ENCODE measurements around the gene SPEF2. TPM values are rescaled to one million over a fixed set of nuclear protein-coding genes. Genes with fewer than 3 reads are reported as not detected.

The SPEF2 gene
- total RNA-seq, 2 donors from 2014 or later: 2.4 to 7.9 TPM

DNA sequence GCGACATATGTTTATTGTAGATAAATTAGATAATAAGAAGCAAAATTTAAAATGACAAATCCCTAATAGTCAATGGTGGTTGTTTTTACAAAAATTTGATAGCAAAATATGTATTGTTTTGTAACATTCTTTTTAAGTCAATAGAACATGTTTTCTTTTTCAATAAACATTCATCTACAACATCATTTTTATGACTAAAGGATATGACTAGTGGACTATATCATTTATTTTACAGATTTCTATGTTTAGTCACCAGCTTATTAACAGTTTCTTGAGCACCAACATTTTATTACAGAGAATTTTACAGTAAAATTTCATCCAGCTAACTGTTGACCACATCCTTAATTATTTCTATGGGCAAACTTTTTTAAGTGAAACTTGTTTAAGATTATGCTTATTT is 124.3 kb downstream of the SPEF2 start:
- TF ChIP-seq POLR2A (IDR thresholded peaks at IDR 0.05): no peak
- TF ChIP-seq POLR2AphosphoS5 (IDR thresholded peaks at IDR 0.05): no peak
- TF ChIP-seq CTCF (IDR thresholded peaks at IDR 0.05): no peak
- Histone ChIP-seq H3K9me3 (no peaks in the 10 kb centered on the region), H3K4me3 (no peak overlapping the region), H3K4me1 (replicated peaks) (no peaks in the 10 kb centered on the region), H3K27me3 (replicated peaks; ENCODE audit: insufficient read depth) (no peaks in the 10 kb centered on the region), H3K36me3 (no peaks in the 10 kb centered on the region), H3K27ac (no peak overlapping the region)
- 88% methylated on average over 1 of the region's 1 CpG for WGBS
- intact Hi-C loops (cut with DNase I): no loop called here
- DNase-seq (ENCODE audit: low spot score): no peak

GRCh38 chr5:35743644-35744043 is 126.0 kb downstream of the SPEF2 start:
- intact Hi-C loops (cut with DNase I): no loop called here
- H3K36me3 ChIP-seq: no peaks in the 10 kb centered on the region
- no peaks in the 10 kb centered on the region for H3K27me3 ChIP-seq (replicated peaks; ENCODE audit: insufficient read depth)
- H3K9me3 ChIP-seq: no peaks in the 10 kb centered on the region
- H3K4me3 ChIP-seq: no peak overlapping the region
- no peak for DNase-seq (ENCODE audit: low spot score)
- no peak for TF ChIP-seq POLR2A (IDR thresholded peaks at IDR 0.05)
- no peak for TF ChIP-seq CTCF (IDR thresholded peaks at IDR 0.05)
- TF ChIP-seq POLR2AphosphoS5 (IDR thresholded peaks at IDR 0.05): no peak
- H3K27ac ChIP-seq: no peak overlapping the region
- no peaks in the 10 kb centered on the region for H3K4me1 ChIP-seq (replicated peaks)

DNA sequence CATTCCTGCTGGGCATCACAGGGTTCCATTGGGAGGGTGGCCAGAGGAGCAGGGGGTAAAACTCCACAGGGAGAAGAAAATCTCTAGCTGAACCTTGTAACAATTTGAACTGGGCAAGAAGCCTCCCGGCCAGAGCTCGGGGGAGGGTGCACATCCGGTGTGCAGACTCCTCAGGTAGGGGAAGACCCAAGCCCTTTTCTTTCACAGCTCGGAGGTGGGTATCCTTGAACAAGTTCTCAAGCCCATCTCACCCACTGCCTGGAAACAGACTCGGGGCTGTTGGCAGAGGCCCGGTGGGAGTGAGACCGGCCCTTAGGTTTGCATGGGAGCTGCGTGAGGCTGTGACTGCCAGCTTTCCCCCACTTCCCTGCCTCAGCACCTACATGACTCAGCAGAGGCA is 127.5 kb downstream of the SPEF2 start:
- Histone ChIP-seq H3K9me3 (no peaks in the 10 kb centered on the region), H3K4me1 (replicated peaks) (no peaks in the 10 kb centered on the region), H3K4me3 (no peak overlapping the region), H3K36me3 (no peaks in the 10 kb centered on the region), H3K27ac (no peak overlapping the region), H3K27me3 (replicated peaks; ENCODE audit: insufficient read depth) (no peaks in the 10 kb centered on the region)
- intact Hi-C loops (cut with DNase I): no loop called here
- no peak for TF ChIP-seq POLR2A (IDR thresholded peaks at IDR 0.05)
- no peak for TF ChIP-seq POLR2AphosphoS5 (IDR thresholded peaks at IDR 0.05)
- TF ChIP-seq CTCF (IDR thresholded peaks at IDR 0.05): no peak
- 92% methylated on average over 8 of the region's 8 CpGs for WGBS
- DNase-seq (ENCODE audit: low spot score): no peak

- intact Hi-C loops (cut with DNase I): no loop called here
- no peak for TF ChIP-seq POLR2A (IDR thresholded peaks at IDR 0.05)
- no peak for TF ChIP-seq CTCF (IDR thresholded peaks at IDR 0.05)
- TF ChIP-seq POLR2AphosphoS5 (IDR thresholded peaks at IDR 0.05): no peak
- Histone ChIP-seq H3K27ac (no peak overlapping the region), H3K27me3 (replicated peaks; ENCODE audit: insufficient read depth) (no peaks in the 10 kb centered on the region), H3K9me3 (no peaks in the 10 kb centered on the region), H3K36me3 (no peaks in the 10 kb centered on the region), H3K4me3 (no peak overlapping the region), H3K4me1 (replicated peaks) (no peaks in the 10 kb centered on the region)
- no peak for DNase-seq (ENCODE audit: low spot score)
- WGBS: 82% methylated on average over 3 of the region's 3 CpGs
Measured at GRCh38 chr5:35745660-35746059, 128.0 kb downstream of the SPEF2 start.

DNA sequence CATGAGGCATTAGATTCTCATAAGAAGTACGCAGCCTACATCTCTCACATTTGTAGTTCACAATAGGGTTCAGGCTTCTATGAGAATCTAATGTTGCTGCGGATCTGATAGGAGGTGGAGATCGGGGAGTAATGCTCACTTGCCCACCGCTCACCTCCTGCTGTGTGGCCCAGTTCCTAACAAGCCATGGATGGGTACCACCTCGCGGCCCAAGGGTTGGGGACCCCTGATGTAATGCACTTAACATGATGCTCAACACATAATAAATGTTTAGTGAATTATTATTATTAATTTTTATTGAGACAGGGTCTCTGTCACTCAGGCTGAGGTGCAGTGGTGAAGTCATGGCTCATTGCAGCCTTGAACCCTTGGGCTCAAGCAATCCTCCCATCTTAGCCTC is 134.3 kb downstream of the SPEF2 start:
- H3K4me1 ChIP-seq (replicated peaks): no peaks in the 10 kb centered on the region
- no peaks in the 10 kb centered on the region for H3K36me3 ChIP-seq
- intact Hi-C loops (cut with DNase I): no loop called here
- WGBS: 93% methylated on average over 6 of the region's 6 CpGs
- no peak overlapping the region for H3K27ac ChIP-seq
- DNase-seq (ENCODE audit: low spot score): no peak
- no peaks in the 10 kb centered on the region for H3K9me3 ChIP-seq
- TF ChIP-seq POLR2AphosphoS5 (IDR thresholded peaks at IDR 0.05) (no peak), CTCF (IDR thresholded peaks at IDR 0.05) (no peak)
- no peaks in the 10 kb centered on the region for H3K27me3 ChIP-seq (replicated peaks; ENCODE audit: insufficient read depth)
- H3K4me3 ChIP-seq: no peak overlapping the region
